HL-60 (cell line): ENCODE data around the gene LUC7L.

Experiments used
- DNase-seq, 2 experiments: peaks; one replicate each; pipeline ENCODE4 v3.0.0-alpha.2; 2010 to 2020; ENCODE audit warnings: low read depth in 1 of 2, low spot score in 1 of 2
- H3K27ac ChIP-seq: fragments of 250-450 bp; sonication (Bioruptor Pico); replicated peaks from 2 replicates; pipeline ENCODE4 v1.5.1; 2020; ENCODE audit warnings: mild to moderate bottlenecking, moderate library complexity
- H3K27me3 ChIP-seq: fragments of 250-450 bp; sonication (Bioruptor Pico); 2 replicates; pipeline ENCODE4 v1.5.1; 2021; ENCODE audit warnings: mild to moderate bottlenecking, moderate library complexity; ENCODE audit not compliant: insufficient read depth, poor library complexity, severe bottlenecking
- H3K4me3 ChIP-seq: replicated peaks from 2 replicates; pipeline ENCODE4 v1.5.1; 2011; ENCODE audit warnings: mild to moderate bottlenecking, control low read depth, low read length; ENCODE audit not compliant: insufficient read depth
- CTCF ChIP-seq: IDR thresholded peaks from one replicate; pipeline ENCODE4 v1.5.1; 2011; ENCODE audit warnings: low read length, control low read depth, inconsistent platforms; ENCODE audit not compliant: insufficient read depth
- GABPA ChIP-seq: IDR thresholded peaks from 2 replicates; pipeline ENCODE4 v1.6.1; 2012; ENCODE audit warnings: low read depth
- POLR2AphosphoS5 ChIP-seq: IDR thresholded peaks from 2 replicates; pipeline ENCODE4 v1.6.1; 2012; ENCODE audit warnings: low read depth
- REST ChIP-seq: IDR thresholded peaks from 2 replicates; pipeline ENCODE4 v1.6.1; 2012; ENCODE audit warnings: low read depth; ENCODE audit not compliant: insufficient replicate concordance
- SPI1 ChIP-seq: IDR thresholded peaks from 2 replicates; pipeline ENCODE4 v1.6.1; 2012; ENCODE audit warnings: low read depth, mild to moderate bottlenecking, borderline replicate concordance

LUC7L gene

GRCh38 chr16:143047-143446 is 86.2 kb downstream of the LUC7L start:
- no peak for DNase-seq
- TF ChIP-seq CTCF (no peak), POLR2AphosphoS5 (no peak), GABPA (no peak)
- no peak overlapping the region for H3K4me3 ChIP-seq
- no peaks in the 10 kb centered on the region for H3K27me3 ChIP-seq
- no peak overlapping the region for H3K27ac ChIP-seq

GRCh38 chr16:142405-142967 is 86.8 kb downstream of the LUC7L start:
- TF ChIP-seq REST (no peak), SPI1 (no peak), POLR2AphosphoS5 (no peak)
- DNase-seq = no peak
- H3K27me3 ChIP-seq = no peaks in the 10 kb centered on the region
- H3K27ac ChIP-seq = no peak overlapping the region
- no peak overlapping the region for H3K4me3 ChIP-seq

- no peak for DNase-seq
- H3K27me3 ChIP-seq = no peaks in the 10 kb centered on the region
- TF ChIP-seq REST (no peak), SPI1 (no peak), POLR2AphosphoS5 (no peak), GABPA (no peak), CTCF (no peak)
- no peak overlapping the region for H3K27ac ChIP-seq
- H3K4me3 ChIP-seq = no peak overlapping the region
Measured at GRCh38 chr16:140175-140857, 88.9 kb downstream of the LUC7L start.
